ENCODE data around the gene CABCOCO1.

GRCh38 chr10:61779950-61780659, 117.4 kb downstream of the CABCOCO1 start:
- TF ChIP-seq, protein P1, sequence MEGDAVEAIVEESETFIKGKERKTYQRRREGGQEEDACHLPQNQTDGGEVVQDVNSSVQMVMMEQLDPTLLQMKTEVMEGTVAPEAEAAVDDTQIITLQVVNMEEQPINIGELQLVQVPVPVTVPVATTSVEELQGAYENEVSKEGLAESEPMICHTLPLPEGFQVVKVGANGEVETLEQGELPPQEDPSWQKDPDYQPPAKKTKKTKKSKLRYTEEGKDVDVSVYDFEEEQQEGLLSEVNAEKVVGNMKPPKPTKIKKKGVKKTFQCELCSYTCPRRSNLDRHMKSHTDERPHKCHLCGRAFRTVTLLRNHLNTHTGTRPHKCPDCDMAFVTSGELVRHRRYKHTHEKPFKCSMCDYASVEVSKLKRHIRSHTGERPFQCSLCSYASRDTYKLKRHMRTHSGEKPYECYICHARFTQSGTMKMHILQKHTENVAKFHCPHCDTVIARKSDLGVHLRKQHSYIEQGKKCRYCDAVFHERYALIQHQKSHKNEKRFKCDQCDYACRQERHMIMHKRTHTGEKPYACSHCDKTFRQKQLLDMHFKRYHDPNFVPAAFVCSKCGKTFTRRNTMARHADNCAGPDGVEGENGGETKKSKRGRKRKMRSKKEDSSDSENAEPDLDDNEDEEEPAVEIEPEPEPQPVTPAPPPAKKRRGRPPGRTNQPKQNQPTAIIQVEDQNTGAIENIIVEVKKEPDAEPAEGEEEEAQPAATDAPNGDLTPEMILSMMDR (IDR thresholded peaks at IDR 0.05) = no peak
- TF ChIP-seq POLR2A (IDR thresholded peaks at IDR 0.05) = no peak
